ENCODE measurements around the gene KDM5C. TPM values are rescaled to one million over a fixed set of nuclear protein-coding genes. Genes with fewer than 3 reads are reported as not detected.

The KDM5C gene
- total and polyA plus RNA-seq, 2 of the 8 experiments (the other 6 are each of a cell fraction or from before 2014, with no cell fraction given), result 42.4 to 82.2 TPM

DNA sequence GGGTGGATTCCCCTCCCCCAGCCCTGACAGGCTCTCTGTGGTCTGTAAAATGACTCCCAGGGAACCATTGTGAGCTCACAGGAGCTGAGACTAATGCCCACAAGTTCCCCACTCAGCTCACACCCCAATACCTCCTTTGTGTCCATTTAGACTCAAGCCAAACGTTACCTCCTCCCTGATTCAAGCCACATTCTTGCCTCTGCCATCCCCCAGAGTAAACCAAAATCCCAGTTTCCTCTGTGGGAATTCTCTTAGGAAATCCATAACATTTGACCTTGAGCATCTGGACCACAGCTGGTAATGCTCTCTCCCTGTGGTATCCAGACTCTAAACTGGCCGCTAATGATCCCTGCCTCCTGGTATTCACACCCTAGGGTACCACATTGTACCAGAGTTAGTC is 26.3 kb upstream of the KDM5C start (continued):
- no peak for TF ChIP-seq CHD1 (IDR thresholded peaks at IDR 0.05; ENCODE audit: low read depth, low read length)

Measured in H1 (cell line).